NT2/D1 (cell line): Measurements from ENCODE around the gene FAM171A1.

Source experiments
- SUZ12 ChIP-seq: IDR thresholded peaks from 2 replicates; pipeline ENCODE4 v1.6.1; 2011; ENCODE audit not compliant: insufficient read length, insufficient read depth; ENCODE audit errors: extremely low read depth
- ZNF274 ChIP-seq: IDR thresholded peaks from 2 replicates; pipeline ENCODE4 v1.6.1; 2011; ENCODE audit warnings: mild to moderate bottlenecking, low read depth, low read length

- TF ChIP-seq SUZ12 (no peak), ZNF274 (no peak)
These were observed 106.0 kb downstream of the FAM171A1 start for GRCh38 chr10:15265056-15265455.
